Loucy (cell line): ENCODE data around the gene CCDC122.

Experiments used
- CTCF ChIP-seq: fragments of 200-600 bp; sonication (generic); conservative IDR thresholded peaks from 2 replicates; pipeline ENCODE4 v1.5.1; 2014; ENCODE audit warnings: mild to moderate bottlenecking, antibody characterized with exemption, low read length
- EZH2phosphoT487 ChIP-seq: fragments of 200-600 bp; IDR thresholded peaks from 2 replicates; pipeline ENCODE4 v1.6.1; 2018; ENCODE audit warnings: antibody characterized with exemption, mild to moderate bottlenecking, moderate library complexity, borderline replicate concordance

GRCh38 chr13:43831088-43831487, 48.5 kb downstream of the CCDC122 start:
- no peak for TF ChIP-seq CTCF
- no peak for TF ChIP-seq EZH2phosphoT487
